ENCODE measurements around the gene TSC22D4. TPM values are rescaled to one million over a fixed set of nuclear protein-coding genes. Genes with fewer than 3 reads are reported as not detected.
A peak's percentile ranks its signal among the peaks of the same experiment; 100 is the strongest.

Gene TSC22D4
- total and polyA plus RNA-seq, 4 experiments from 2014 or later: 30.0 to 154 (median 89.1) TPM

- H3K27ac ChIP-seq (ENCODE audit: low read depth, low read length): peak overlapping the region; percentile 75
- peak overlapping the region; percentile 81 to 95 for H3K4me3 ChIP-seq (ENCODE audit: low read length in 2 of 2)
- DNase-seq: no peak
- Mint-ChIP-seq H3K27me3 (no peaks in the 10 kb centered on the region), H3K27ac (peak overlapping the region; percentile 75 to 96 (median 90)), H3K4me1 (peaks cover 29 to 56% (median 40%) of the 10 kb centered on the region in 4 donors), H3K4me3 (peak overlapping the region; percentile 81 to 99 (median 94)), H3K9me3 (peaks cover 0 to 2% (median 0%) of the 10 kb centered on the region in 8 donors), H3K36me3 (peaks cover 10 to 45% of the 10 kb centered on the region in 2 donors)
- H3K9me3 ChIP-seq (ENCODE audit: control insufficient read depth in 1 of 2, low read length in 2 of 2): no peaks in the 10 kb centered on the region
- intact Hi-C loops (cut with micrococcal nuclease): no loop called here
- H3K27me3 ChIP-seq (ENCODE audit: insufficient read depth, low read length): no peaks in the 10 kb centered on the region
- CTCF ChIA-PET (ENCODE audit: partially characterized antibody): interaction anchor here (0.6 to 7.9 kb wide), 11 partner anchors 7 to 229 kb away, joined by 3 to 76 read pairs (median 4); partner anchors contain the start of genes FBXO24, LRCH4 and POP7
- peaks cover 56% of the 10 kb centered on the region for H3K4me1 ChIP-seq (ENCODE audit: insufficient read depth, low read length)
- POLR2A ChIA-PET (ENCODE audit: partially characterized antibody): interaction anchor here (1.1 to 9.2 kb wide), 6 partner anchors 40 to 109 kb away, joined by 3 to 121 read pairs (median 34); partner anchors contain the start of genes FBXO24, LRCH4, MEPCE and ZCWPW1
- H3K36me3 ChIP-seq (ENCODE audit: insufficient read depth, low read length): peaks cover 44% of the 10 kb centered on the region
Observed at GRCh38 chr7:100476101-100476780, 2.8 kb downstream of the TSC22D4 start.

GRCh38 chr7:100475549-100475948, 3.5 kb downstream of the TSC22D4 start:
- Histone ChIP-seq H3K9me3 (ENCODE audit: control insufficient read depth in 1 of 2, low read length in 2 of 2) (no peaks in the 10 kb centered on the region), H3K36me3 (ENCODE audit: insufficient read depth, low read length) (peaks cover 47% of the 10 kb centered on the region), H3K4me3 (ENCODE audit: low read length in 2 of 2) (peak overlapping the region; percentile 6 to 81), H3K4me1 (ENCODE audit: insufficient read depth, low read length) (peaks cover 56% of the 10 kb centered on the region), H3K27me3 (ENCODE audit: insufficient read depth, low read length) (no peaks in the 10 kb centered on the region), H3K27ac (ENCODE audit: low read depth, low read length) (peak overlapping the region; percentile 75)
- intact Hi-C loops (cut with micrococcal nuclease): no loop called here
- Mint-ChIP-seq H3K4me3 (peak overlapping the region; percentile 81 to 99 (median 94)), H3K4me1 (peaks cover 29 to 60% (median 40%) of the 10 kb centered on the region in 4 donors), H3K27ac (peak overlapping the region; percentile 75 to 96 (median 90)), H3K27me3 (no peaks in the 10 kb centered on the region), H3K36me3 (peaks cover 13 to 49% of the 10 kb centered on the region in 2 donors), H3K9me3 (peaks cover 0 to 2% (median 0%) of the 10 kb centered on the region in 8 donors)
- ChIA-PET POLR2A (ENCODE audit: partially characterized antibody) (interaction anchor here (1.1 to 9.2 kb wide), 6 partner anchors 41 to 113 kb away, joined by 3 to 121 read pairs (median 26); partner anchors contain the start of genes FBXO24, LRCH4, MEPCE and ZCWPW1), CTCF (ENCODE audit: partially characterized antibody) (interaction anchor here (0.6 to 3.7 kb wide), 9 partner anchors 13 to 230 kb away, joined by 3 to 38 read pairs (median 4); partner anchors contain the start of genes FBXO24, LRCH4 and POP7)
- DNase-seq: peak in 1 of 5 donors; percentile 41

GRCh38 chr7:100472854-100473499, 6.0 kb downstream of the TSC22D4 start:
- Histone ChIP-seq H3K27me3 (ENCODE audit: insufficient read depth, low read length) (no peaks in the 10 kb centered on the region), H3K27ac (ENCODE audit: low read depth, low read length) (peak overlapping the region; percentile 19), H3K4me3 (ENCODE audit: low read length in 2 of 2) (no peak overlapping the region), H3K36me3 (ENCODE audit: insufficient read depth, low read length) (peaks cover 49% of the 10 kb centered on the region), H3K4me1 (ENCODE audit: insufficient read depth, low read length) (peaks cover 57% of the 10 kb centered on the region), H3K9me3 (ENCODE audit: control insufficient read depth in 1 of 2, low read length in 2 of 2) (no peaks in the 10 kb centered on the region)
- Mint-ChIP-seq H3K4me1 (peaks cover 31 to 64% (median 44%) of the 10 kb centered on the region in 4 donors), H3K4me3 (peak overlapping the region in 4 of 8 donors; percentile 38 to 54 (median 41)), H3K27ac (peak overlapping the region in 6 of 7 donors; percentile 65 to 75 (median 70)), H3K36me3 (peaks cover 17 to 59% of the 10 kb centered on the region in 2 donors), H3K27me3 (no peaks in the 10 kb centered on the region), H3K9me3 (no peaks in the 10 kb centered on the region)
- intact Hi-C loops (cut with micrococcal nuclease): no loop called here
- ChIA-PET CTCF (ENCODE audit: partially characterized antibody) (interaction anchor here (1.5 to 2.7 kb wide), 3 partner anchors 10 to 91 kb away, joined by 6 to 20 read pairs (median 9); no protein-coding TSS in a partner anchor), POLR2A (ENCODE audit: partially characterized antibody) (interaction anchor here (0.7 to 9.2 kb wide), 5 partner anchors 10 to 212 kb away, joined by 3 to 121 read pairs (median 7); partner anchors contain the start of genes FBXO24 and LRCH4)
- DNase-seq: peak in 1 of 5 donors; percentile 47

- Mint-ChIP-seq H3K4me1 (peaks cover 31 to 62% (median 46%) of the 10 kb centered on the region in 4 donors), H3K4me3 (peak overlapping the region in 1 of 8 donors; percentile 39), H3K27ac (peak overlapping the region in 5 of 7 donors; percentile 10 to 77 (median 70)), H3K27me3 (no peaks in the 10 kb centered on the region), H3K9me3 (no peaks in the 10 kb centered on the region), H3K36me3 (peaks cover 17 to 59% of the 10 kb centered on the region in 2 donors)
- no peak for DNase-seq
- Histone ChIP-seq H3K36me3 (ENCODE audit: insufficient read depth, low read length) (peaks cover 56% of the 10 kb centered on the region), H3K4me3 (ENCODE audit: low read length in 2 of 2) (no peak overlapping the region), H3K4me1 (ENCODE audit: insufficient read depth, low read length) (peaks cover 55% of the 10 kb centered on the region), H3K9me3 (ENCODE audit: control insufficient read depth in 1 of 2, low read length in 2 of 2) (no peaks in the 10 kb centered on the region), H3K27me3 (ENCODE audit: insufficient read depth, low read length) (no peaks in the 10 kb centered on the region), H3K27ac (ENCODE audit: low read depth, low read length) (peak overlapping the region; percentile 19)
- POLR2A ChIA-PET (ENCODE audit: partially characterized antibody): interaction anchor here (1.0 to 9.2 kb wide), 2 partner anchors 10 to 73 kb away, joined by 5 to 121 read pairs; no protein-coding TSS in a partner anchor
- intact Hi-C loops (cut with micrococcal nuclease): no loop called here
- CTCF ChIA-PET (ENCODE audit: partially characterized antibody): interaction anchor here (2.7 kb wide), 1 partner anchor 87 kb away, joined by 20 read pairs; no protein-coding TSS in a partner anchor
Observed at GRCh38 chr7:100472121-100472851, 6.7 kb downstream of the TSC22D4 start.

GRCh38 chr7:100471021-100471420, 8.0 kb downstream of the TSC22D4 start:
- no peaks in the 10 kb centered on the region for H3K27me3 ChIP-seq (ENCODE audit: insufficient read depth, low read length)
- CTCF ChIA-PET (ENCODE audit: partially characterized antibody): interaction anchor here (0.6 to 4.2 kb wide), 6 partner anchors 9 to 235 kb away, joined by 3 to 76 read pairs (median 6); partner anchors contain the start of genes NYAP1, POP7 and TSC22D4
- peaks cover 12 to 51% of the 10 kb centered on the region in 2 donors for H3K36me3 Mint-ChIP-seq
- no peak for DNase-seq
- H3K4me1 Mint-ChIP-seq: peaks cover 25 to 50% (median 37%) of the 10 kb centered on the region in 4 donors
- no peaks in the 10 kb centered on the region for H3K27me3 Mint-ChIP-seq
- H3K4me3 Mint-ChIP-seq: peak overlapping the region in 1 of 8 donors; percentile 46
- H3K4me1 ChIP-seq (ENCODE audit: insufficient read depth, low read length): peaks cover 42% of the 10 kb centered on the region
- H3K27ac Mint-ChIP-seq: peak overlapping the region in 4 of 7 donors; percentile 4 to 77 (median 50)
- no peaks in the 10 kb centered on the region for H3K9me3 Mint-ChIP-seq
- intact Hi-C loops (cut with micrococcal nuclease): no loop called here
- H3K36me3 ChIP-seq (ENCODE audit: insufficient read depth, low read length): peaks cover 49% of the 10 kb centered on the region
- POLR2A ChIA-PET (ENCODE audit: partially characterized antibody): interaction anchor here (1.3 to 2.1 kb wide), 5 partner anchors 12 to 116 kb away, joined by 4 to 12 read pairs (median 7); partner anchors contain the start of genes AGFG2 and PPP1R35
- no peak overlapping the region for H3K4me3 ChIP-seq (ENCODE audit: low read length in 2 of 2)
- H3K9me3 ChIP-seq (ENCODE audit: control insufficient read depth in 1 of 2, low read length in 2 of 2): no peaks in the 10 kb centered on the region
- no peak overlapping the region for H3K27ac ChIP-seq (ENCODE audit: low read depth, low read length)
